C4-2B (cell line): Measurements from ENCODE around the gene PLCB4.

Source experiments
- ZFX ChIP-seq: fragments of 450-650 bp; IDR thresholded peaks from 2 replicates; pipeline ENCODE4 v1.6.1; 2017
- TF ChIP-seq, protein P1 (sequence below): fragments of 450-650 bp; conservative IDR thresholded peaks from 2 replicates; pipeline ENCODE4 v1.5.1; 2017; ENCODE audit warnings: mild to moderate bottlenecking

DNA sequence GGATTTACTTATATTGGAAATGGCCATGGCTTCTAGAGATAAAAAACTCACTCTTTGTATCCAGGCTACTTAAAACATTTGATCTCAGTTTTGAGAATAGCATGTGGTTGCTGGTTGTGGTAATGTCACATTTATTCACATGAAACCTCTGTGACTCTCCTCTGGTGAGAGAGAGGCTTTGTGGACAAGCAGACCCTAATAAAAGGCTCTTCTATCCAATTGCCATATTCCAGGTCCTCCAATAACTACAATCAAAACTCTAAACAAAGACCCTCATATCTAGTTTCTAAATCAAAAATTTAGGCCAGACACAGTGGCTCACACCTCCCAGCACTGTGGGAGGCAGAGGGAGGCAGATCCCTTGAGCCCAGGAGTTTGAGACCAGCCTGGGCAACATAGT, 269.2 kb downstream of the PLCB4 start:
- TF ChIP-seq, protein P1, sequence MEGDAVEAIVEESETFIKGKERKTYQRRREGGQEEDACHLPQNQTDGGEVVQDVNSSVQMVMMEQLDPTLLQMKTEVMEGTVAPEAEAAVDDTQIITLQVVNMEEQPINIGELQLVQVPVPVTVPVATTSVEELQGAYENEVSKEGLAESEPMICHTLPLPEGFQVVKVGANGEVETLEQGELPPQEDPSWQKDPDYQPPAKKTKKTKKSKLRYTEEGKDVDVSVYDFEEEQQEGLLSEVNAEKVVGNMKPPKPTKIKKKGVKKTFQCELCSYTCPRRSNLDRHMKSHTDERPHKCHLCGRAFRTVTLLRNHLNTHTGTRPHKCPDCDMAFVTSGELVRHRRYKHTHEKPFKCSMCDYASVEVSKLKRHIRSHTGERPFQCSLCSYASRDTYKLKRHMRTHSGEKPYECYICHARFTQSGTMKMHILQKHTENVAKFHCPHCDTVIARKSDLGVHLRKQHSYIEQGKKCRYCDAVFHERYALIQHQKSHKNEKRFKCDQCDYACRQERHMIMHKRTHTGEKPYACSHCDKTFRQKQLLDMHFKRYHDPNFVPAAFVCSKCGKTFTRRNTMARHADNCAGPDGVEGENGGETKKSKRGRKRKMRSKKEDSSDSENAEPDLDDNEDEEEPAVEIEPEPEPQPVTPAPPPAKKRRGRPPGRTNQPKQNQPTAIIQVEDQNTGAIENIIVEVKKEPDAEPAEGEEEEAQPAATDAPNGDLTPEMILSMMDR = no peak
- no peak for TF ChIP-seq ZFX
